K562 (cell line): Measurements from ENCODE around the gene SEPTIN8. TPM values are rescaled to one million over a fixed set of nuclear protein-coding genes. Genes with fewer than 3 reads are reported as not detected.

Experiments
- ATAC-seq: fragments of 200-7000 bp; cut with Tn5 transposase; 3 replicates; pipeline ENCODE4 v1.9.1; 2020; ENCODE audit warnings: moderate library complexity
- BruUV-seq: library from RNA; stranded (reverse); fragments of 400-500 nt; replicated peaks from 2 replicates; lab custom pipeline; 2021; lab: Mats Ljungman, UMichigan
- CTCF ChIA-PET: fragments of 300-600 bp; formaldehyde crosslinking; extraction: SDS; loops from one replicate; lab custom pipeline; 2021; ENCODE audit warnings: low intra/inter-chr PET ratio; lab: Yijun Ruan, JAX
- POLR2A ChIA-PET: fragments of 300-600, 350-650 bp; sonication (Branson Sonifier 250); formaldehyde crosslinking; extraction: SDS; loops from one replicate; lab custom pipeline; 2021; ENCODE audit warnings: antibody characterized with exemption, inconsistent platforms; lab: Yijun Ruan, JAX
- DNase-seq, 4 experiments: peaks; one replicate each; pipeline versions ENCODE4 v3.0.0 to v3.0.0-alpha.2; 2011 to 2018; ENCODE audit warnings: low spot score in 3 of 4, mixed read lengths in 3 of 4; ENCODE audit errors: extremely low read depth in 1 of 4
- FAIRE-seq: peaks from 2 replicates; lab custom pipeline; 2011; peaks lifted over from hg19 to GRCh38; lab: Jason Lieb, UNC
- H2AFZ ChIP-seq: 2 replicates; pipeline ENCODE4 v1.6.0; 2011; ENCODE audit warnings: low read depth, low read length, control low read depth, inconsistent platforms
- H3K27ac ChIP-seq: fragments of 200-600 bp; 3 replicates; pipeline ENCODE4 v1.8.0; 2011; ENCODE audit warnings: low read depth, mild to moderate bottlenecking, control low read depth, inconsistent platforms, low read length, moderate library complexity, mixed read lengths; ENCODE audit errors: extremely low read depth
- H3K27me3 ChIP-seq, 2 experiments: fragments of 300-600 bp in 1 of 2; 2 replicates in 1 of 2; 3 replicates in 1 of 2; pipeline versions ENCODE4 v1.6.0 to v1.8.0; 2011; ENCODE audit warnings: inconsistent platforms in 2 of 2, low read length in 2 of 2, mild to moderate bottlenecking in 1 of 2, mixed read lengths in 1 of 2, moderate library complexity in 1 of 2; ENCODE audit not compliant: control insufficient read depth in 2 of 2, insufficient read depth in 2 of 2
- H3K36me3 ChIP-seq: fragments of 300-600 bp; 3 replicates; pipeline ENCODE4 v1.8.0; 2011; ENCODE audit warnings: mild to moderate bottlenecking, low read length, inconsistent platforms; ENCODE audit not compliant: control insufficient read depth, insufficient read depth
- H3K4me1 ChIP-seq, 2 experiments: fragments of 200-600 bp in 1 of 2; replicated peaks in 1 of 2; 2 replicates in 1 of 2; 3 replicates in 1 of 2; pipeline versions ENCODE4 v1.5.1 to v1.8.0; 2011; ENCODE audit warnings: inconsistent platforms in 2 of 2, low read length in 2 of 2, mild to moderate bottlenecking in 1 of 2, mixed read lengths in 1 of 2, moderate library complexity in 1 of 2; ENCODE audit not compliant: control insufficient read depth in 2 of 2, insufficient read depth in 2 of 2
- H3K4me2 ChIP-seq: 2 replicates; pipeline ENCODE4 v1.6.1; 2011; ENCODE audit warnings: low read length, control low read depth, inconsistent platforms, mixed read lengths; ENCODE audit not compliant: insufficient read depth
- H3K4me3 ChIP-seq: fragments of 200-600 bp; sonication (generic), shearing (Covaris generic); 2 replicates; pipeline ENCODE4 v1.5.1; 2016; ENCODE audit warnings: control low read depth, inconsistent platforms
- H3K79me2 ChIP-seq: fragments of 200-600 bp; 3 replicates; pipeline ENCODE4 v1.8.0; 2011; ENCODE audit warnings: low read length, inconsistent platforms; ENCODE audit not compliant: control insufficient read depth, insufficient read depth
- H3K9ac ChIP-seq, 2 experiments: 2 replicates each; pipeline versions ENCODE4 v1.6.0 to v1.6.1; 2011; ENCODE audit warnings: low read depth in 2 of 2, low read length in 2 of 2, control low read depth in 1 of 2, inconsistent platforms in 1 of 2, mild to moderate bottlenecking in 1 of 2, mixed read lengths in 1 of 2; ENCODE audit not compliant: insufficient read depth in 1 of 2
- H3K9me1 ChIP-seq: one replicate; pipeline ENCODE4 v1.6.0; 2011; ENCODE audit warnings: inconsistent platforms, mild to moderate bottlenecking, low read length, moderate library complexity; ENCODE audit not compliant: control insufficient read depth, insufficient read depth
- H3K9me3 ChIP-seq: replicated peaks from 2 replicates; pipeline ENCODE4 v1.5.1; 2011; ENCODE audit warnings: low read depth, low read length, inconsistent platforms; ENCODE audit not compliant: control insufficient read depth, insufficient read depth
- H4K20me1 ChIP-seq: replicated peaks from 2 replicates; pipeline ENCODE4 v1.6.1; 2011; ENCODE audit warnings: low read length, inconsistent platforms, mixed read lengths; ENCODE audit not compliant: control insufficient read depth, insufficient read depth
- C11orf30 ChIP-seq: fragments of 450-650 bp; IDR thresholded peaks from 2 replicates; pipeline ENCODE4 v1.6.1; 2016; ENCODE audit warnings: low read depth, mild to moderate bottlenecking
- CHCHD3 ChIP-seq: fragments of 250-450 bp; sonication (Bioruptor Pico); IDR thresholded peaks from 2 replicates; pipeline ENCODE4 v2.1.2; 2022; ENCODE audit warnings: mild to moderate bottlenecking
- MEF2D ChIP-seq: conservative IDR thresholded peaks from 2 replicates; pipeline ENCODE4 v1.6.1; 2016; ENCODE audit warnings: low read depth, missing genetic modification characterization, missing compliant biosample characterization
- PKNOX1 ChIP-seq: fragments of 450-650 bp; IDR thresholded peaks from 2 replicates; pipeline ENCODE4 v1.6.1; 2016
- SLC30A9 ChIP-seq: fragments of 250-450 bp; sonication (Bioruptor Pico); IDR thresholded peaks from 2 replicates; pipeline ENCODE4 v1.8.0; 2022; ENCODE audit warnings: mild to moderate bottlenecking, moderate library complexity
- TCF7 ChIP-seq: sonication (generic); IDR thresholded peaks from 2 replicates; pipeline ENCODE4 v1.6.1; 2016; ENCODE audit warnings: antibody characterized with exemption, borderline replicate concordance
- ZFP1 ChIP-seq: fragments of 450-650 bp; formaldehyde crosslinking; IDR thresholded peaks from 2 replicates; pipeline ENCODE4 v1.4.0; 2020; ENCODE audit warnings: mild to moderate bottlenecking, mixed read lengths
- ZNF280B ChIP-seq: fragments of 250-450 bp; sonication (Bioruptor Pico); IDR thresholded peaks from 2 replicates; pipeline ENCODE4 v1.5.1; 2021; ENCODE audit warnings: mild to moderate bottlenecking
- WGBS: fragments of 100-300 bp; shearing (Covaris generic); methylation state at CpG from one replicate; pipeline ENCODE4 v1.1.6; 2016; ENCODE audit warnings: low coverage, mixed read lengths; ENCODE audit not compliant: insufficient coverage; ENCODE audit errors: missing lambda C conversion rate; 5-methylcytosine and 5-hydroxymethylcytosine counted together
- in situ Hi-C: fragments of 300-500 bp; cut with MboI; formaldehyde crosslinking; loops from 4 replicates; pipeline ENCODE4 v1.15.0; 2018; ENCODE audit warnings: inconsistent platforms, mixed read lengths
- intact Hi-C: fragments of 100-400 bp; cut with micrococcal nuclease; formaldehyde crosslinking; loops from 2 replicates; pipeline ENCODE4 v1.14.2; 2022
- polyA plus RNA-seq, 8 experiments: library from polyadenylated mRNA; depleted of rRNA in 4 of 8; stranded (reverse) in 5 of 8; unstranded in 3 of 8; fragments of >200 nt; fragmentation: Nextera tagmentation in 2 of 8; fragmentation: Illumina TruSeq in 1 of 8; extraction: Ambion mirVana in 2 of 8; extraction: Trizol in 1 of 8; gene quantifications; 2 replicates each; pipeline versions ENCODE4 v1.2.1 to v1.2.3, GENCODE V29; 2011 to 2014; ENCODE audit warnings: inconsistent platforms in 1 of 8, missing spikeins in 1 of 8
- total RNA-seq, 7 experiments: library from RNA; depleted of rRNA in 6 of 7; stranded (reverse); fragments of >200 nt in 6 of 7; fragmentation: Illumina TruSeq in 2 of 7; extraction: Trizol in 2 of 7; gene quantifications; 2 replicates each; pipeline versions ENCODE4 v1.2.1 to v1.2.3, GENCODE V29; 2011 to 2021; ENCODE audit warnings: low replicate concordance in 1 of 7

SEPTIN8 gene
- total and polyA plus RNA-seq, 9 of the 15 experiments (the other 6 are each of a cell fraction or from before 2014, with no cell fraction given): 19.3 to 142 (median 101) TPM

GRCh38 chr5:132781029-132781428 is 4.0 kb upstream of the SEPTIN8 start:
- Histone ChIP-seq H3K4me1 (peaks cover 21 to 36% of the 10 kb centered on the region in 2 experiments), H3K4me3 (no peak overlapping the region), H3K9ac (0 out of 4 replicates have a peak overlapping the region, but pooled peaks of 1 of the 2 experiments have one; percentile 17), H3K9me3 (no peaks in the 10 kb centered on the region), H2AFZ (peak overlapping the region; percentile 73), H3K27me3 (no peaks in the 10 kb centered on the region), H4K20me1 (no peaks in the 10 kb centered on the region), H3K79me2 (peaks cover 24% of the 10 kb centered on the region), H3K36me3 (no peaks in the 10 kb centered on the region), H3K4me2 (no peak overlapping the region), H3K27ac (peak overlapping the region; percentile 8; the same call in 1 of the 3 replicates), H3K9me1 (no peaks in the 10 kb centered on the region)
- no TSS peak for BruUV-seq
- intact Hi-C loops (no loop called here), in situ Hi-C loops (loop anchor here (10.0 kb wide), 1 partner anchor 1834 kb away; no protein-coding TSS in a partner anchor)
- peak; percentile 97 for TF ChIP-seq ZFP1 (CRISPR knock-in tag)
- no peak for TF ChIP-seq ZNF280B
- no peak for TF ChIP-seq MEF2D (tag)
- TF ChIP-seq CHCHD3 (CRISPR knock-in tag): no peak
- no peak for TF ChIP-seq SLC30A9
- no peak for TF ChIP-seq C11orf30
- TF ChIP-seq PKNOX1: no peak
- TF ChIP-seq TCF7: no peak
- CTCF ChIA-PET: no interaction called here
- ATAC-seq (no peak), DNase-seq (no peak), FAIRE-seq (peak; percentile 52)
- WGBS: 26% methylated on average over 4 of the region's 4 CpGs
- POLR2A ChIA-PET: interaction anchor here (1.5 kb wide), 1 partner anchor 40 kb away, joined by 4 read pairs; no protein-coding TSS in a partner anchor
